NCI-H345 (cell line): Measurements from ENCODE around the gene NUDT3.
A peak's percentile ranks its signal among the peaks of the same experiment; 100 is the strongest.

Experiments used
- DNase-seq: peaks from one replicate; lab custom pipeline; 2025; lab: John Stamatoyannopoulos, UW

The NUDT3 gene

DNA sequence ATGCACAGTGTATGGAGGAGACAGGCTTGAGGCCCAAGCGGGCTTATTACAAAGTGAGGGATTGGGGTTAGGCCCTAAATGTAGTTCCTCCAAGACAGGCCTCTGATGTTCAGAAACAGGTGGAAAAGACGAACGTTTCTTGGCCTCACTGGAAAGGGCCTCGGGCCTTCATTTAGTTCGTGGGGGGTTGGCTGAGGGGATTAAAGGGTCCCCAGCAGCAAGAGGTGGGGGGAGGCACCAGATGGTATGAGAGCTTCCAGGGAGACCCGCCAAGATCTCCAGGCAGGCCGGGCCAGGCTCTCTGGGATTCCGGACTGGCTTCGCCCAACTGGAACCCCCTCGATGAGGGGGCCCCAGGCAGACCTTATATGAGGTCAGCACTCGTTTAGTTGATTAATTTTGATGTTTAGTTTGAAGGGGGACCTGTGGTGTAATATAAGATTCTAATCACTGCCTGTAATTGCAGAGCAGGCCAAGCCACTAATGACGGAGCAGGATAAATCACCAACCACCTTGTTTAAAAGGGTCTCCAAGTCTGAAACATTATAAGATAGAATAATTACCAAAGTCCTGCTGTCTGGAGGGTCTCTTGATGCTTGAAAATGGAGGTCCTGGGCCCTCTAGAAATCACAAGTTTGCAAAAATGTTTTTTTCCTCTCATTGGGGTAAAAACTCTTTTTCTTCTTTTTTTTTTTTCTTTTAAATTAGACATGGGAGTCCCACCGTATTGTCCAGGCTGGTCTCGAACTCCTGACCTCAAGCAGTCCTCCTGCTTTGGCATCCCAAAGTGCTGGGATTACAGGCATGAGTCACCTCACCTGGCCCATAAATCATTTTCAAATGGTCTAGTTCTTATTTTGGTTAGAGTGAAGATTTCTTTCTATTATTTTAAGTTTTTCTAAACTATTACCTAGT lies 153.6 kb downstream of the NUDT3 start:
- no peak for DNase-seq

GRCh38 chr6:34237722-34238584 lies 154.5 kb downstream of the NUDT3 start:
- DNase-seq, result peak; percentile 55

GRCh38 chr6:34237316-34237721 lies 155.2 kb downstream of the NUDT3 start:
- DNase-seq, result peak; percentile 53

DNA sequence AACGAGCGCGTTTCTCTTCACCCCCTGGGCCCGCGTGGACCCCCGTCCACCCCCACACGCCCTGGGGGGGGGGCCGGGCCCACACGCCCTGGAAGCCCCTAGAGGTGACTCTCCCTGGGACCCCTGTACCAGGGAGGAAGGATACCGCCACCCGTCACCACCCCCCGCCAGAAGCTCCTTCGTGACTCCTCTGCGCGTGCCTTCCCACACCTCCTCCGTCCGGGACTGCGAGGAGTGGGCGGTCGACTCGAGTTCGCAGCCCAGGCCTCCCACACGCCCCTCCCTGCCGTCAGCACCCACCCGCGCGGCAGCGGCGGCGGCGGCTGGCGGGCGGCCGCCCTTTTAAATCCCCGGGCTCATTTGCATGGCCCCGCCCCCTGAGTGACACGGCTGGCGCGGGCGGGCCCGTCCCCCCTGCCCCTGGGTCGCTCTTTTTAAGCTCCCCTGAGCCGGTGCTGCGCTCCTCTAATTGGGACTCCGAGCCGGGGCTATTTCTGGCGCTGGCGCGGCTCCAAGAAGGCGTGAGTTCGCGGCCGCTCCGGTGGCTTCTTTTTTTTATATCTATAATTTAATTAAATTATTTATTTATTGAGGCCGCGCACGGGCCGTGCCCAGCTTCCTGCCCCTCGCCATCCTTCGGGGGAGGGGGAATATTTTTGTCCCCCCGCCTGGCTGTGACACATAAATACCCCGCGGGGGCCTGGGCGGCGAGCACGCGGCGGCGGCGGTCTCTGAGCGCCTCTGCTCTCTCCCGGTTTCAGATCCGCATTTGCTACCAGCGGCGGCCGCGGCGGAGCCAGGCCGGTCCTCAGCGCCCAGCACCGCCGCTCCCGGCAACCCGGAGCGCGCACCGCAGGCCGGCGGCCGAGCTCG lies 155.8 kb downstream of the NUDT3 start, which contains the start of gene HMGA1:
HMGA1 (plus strand) TSS at position 431 of the 873 bp plus-strand sequence. CDS start 3,908 bp downstream, outside the sequence.
- DNase-seq, result peak; percentile 90

- DNase-seq, result no peak
Observed at GRCh38 chr6:34236131-34236442, 156.4 kb downstream of the NUDT3 start.

DNA sequence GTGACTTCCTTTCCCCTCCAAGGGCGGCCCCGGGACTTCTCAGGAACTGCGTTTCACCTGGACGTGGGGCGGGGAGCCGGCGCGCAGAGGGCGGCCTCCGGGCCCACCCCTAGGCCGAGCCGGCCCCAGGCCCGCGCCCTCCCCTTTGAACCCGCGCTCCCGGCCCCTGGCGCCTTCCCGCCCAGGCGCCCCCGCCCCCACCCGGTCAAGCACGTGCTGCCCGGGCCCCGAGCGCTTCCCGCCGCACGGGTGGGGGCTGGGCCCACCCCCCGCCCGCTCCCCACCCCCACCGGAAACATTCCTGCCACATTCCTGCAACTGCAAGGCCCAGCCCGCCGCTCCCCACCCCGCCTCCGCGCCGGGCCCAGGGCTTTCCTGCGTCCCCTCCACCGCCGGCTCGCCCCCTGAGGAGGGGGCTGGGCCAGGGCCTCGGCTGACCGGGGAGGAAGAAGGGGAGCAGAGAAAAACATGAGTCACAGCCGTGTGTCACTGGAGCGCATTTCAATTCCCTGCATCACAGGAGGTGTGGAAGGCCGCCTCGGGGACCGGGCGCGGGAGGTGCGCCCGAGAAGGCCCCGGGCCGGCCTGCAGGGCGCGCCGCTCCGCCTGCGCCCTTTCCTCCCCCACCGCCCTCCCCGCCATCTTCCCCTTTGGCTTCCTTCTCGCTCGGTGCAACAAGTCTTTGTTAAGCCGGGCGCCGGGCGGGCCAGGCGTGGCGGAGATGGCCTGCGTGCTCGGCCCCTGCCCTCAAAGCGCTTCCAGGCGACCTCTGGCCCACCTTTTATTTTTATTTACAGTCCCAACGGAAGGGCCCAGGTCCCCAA lies 156.9 kb downstream of the NUDT3 start:
- no peak for DNase-seq

DNA sequence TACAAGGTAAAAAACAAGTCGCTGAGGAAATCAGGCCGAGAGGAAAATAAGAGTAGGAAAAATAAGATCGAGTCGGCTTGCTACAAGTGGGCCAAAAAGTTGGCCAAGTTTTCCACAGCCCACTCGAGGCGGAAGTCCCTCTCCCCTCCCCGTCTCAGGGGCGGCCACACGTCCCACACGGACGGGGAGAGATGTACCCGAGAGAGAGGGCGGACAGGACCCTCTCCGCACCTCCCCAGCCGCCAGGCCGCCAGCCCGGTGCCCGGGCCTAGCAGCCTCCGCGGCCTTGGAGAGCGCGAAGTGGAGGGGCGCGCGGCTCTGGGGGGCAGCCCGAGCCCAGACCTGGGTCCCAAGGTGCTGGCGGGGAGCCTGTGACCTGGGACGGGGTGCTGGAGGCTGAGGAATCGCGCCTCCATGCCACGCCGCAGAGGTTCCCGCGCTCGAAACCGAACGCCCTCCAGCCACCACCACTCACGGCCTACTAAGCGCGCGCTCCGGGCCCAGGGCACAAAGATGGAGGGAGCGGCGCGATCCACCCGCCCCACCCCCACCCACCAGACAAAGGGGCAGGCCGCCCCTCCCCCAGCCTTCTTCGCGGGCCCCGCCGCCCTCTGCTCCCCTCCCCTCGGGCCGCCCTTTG lies 157.7 kb downstream of the NUDT3 start:
- no peak for DNase-seq

GRCh38 chr6:34233867-34234266 lies 158.6 kb downstream of the NUDT3 start:
- DNase-seq, result no peak

DNA sequence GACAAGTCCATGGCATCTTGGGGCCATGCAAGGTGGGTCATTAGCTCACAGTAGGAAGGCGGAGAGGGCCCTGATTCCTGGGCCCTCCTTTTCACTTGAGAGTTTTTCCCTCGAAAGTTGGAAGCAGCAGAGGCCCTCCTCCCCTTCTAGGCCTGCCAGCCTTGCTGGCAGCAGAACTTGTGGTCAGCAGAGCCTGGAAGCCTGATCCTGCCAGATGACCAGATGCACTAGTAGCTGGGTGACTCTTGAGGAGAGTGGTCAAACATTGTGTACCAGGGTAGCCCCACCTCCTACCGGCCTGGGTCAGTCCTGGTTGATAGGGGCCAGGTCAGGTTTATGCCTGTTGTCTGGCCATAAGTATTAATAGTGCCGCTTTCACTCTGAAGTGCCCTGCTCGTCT lies 159.6 kb downstream of the NUDT3 start:
- DNase-seq, result no peak

DNA sequence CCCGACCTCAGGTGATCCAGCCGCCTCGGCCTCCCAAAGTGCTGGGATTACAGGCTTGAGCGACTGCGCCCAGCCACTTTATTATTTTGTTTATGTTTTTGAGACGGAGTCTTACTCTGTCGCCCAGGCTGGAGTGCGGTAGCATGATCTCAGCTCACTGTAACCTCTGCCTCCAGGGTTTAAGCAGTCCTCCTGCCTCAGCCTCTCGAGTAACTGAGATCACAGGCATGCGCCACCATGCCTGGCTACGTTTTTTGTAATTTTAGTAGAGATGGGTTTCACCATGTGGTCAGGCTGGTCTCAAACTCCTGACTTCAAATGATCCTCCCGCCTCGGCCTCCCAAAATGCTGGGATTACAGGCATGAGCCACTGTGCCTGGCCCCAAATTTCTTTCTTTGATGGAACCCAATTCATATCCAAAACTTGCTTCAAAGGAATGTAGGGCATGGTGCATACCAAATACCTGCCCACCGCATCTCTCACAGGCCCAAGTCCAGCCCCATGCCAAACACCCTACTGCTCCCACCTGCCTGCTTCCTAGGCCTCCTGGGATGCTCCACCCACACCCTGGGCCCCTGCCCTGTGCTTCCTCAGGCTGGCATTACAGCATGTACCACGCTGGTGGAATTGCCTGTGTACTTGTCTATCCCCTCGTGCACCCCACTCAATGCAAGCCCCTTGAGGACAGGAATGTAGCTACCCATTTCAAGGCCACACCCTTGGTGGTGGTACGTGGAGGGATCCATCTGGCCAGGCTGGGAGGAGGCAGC lies 160.7 kb downstream of the NUDT3 start:
- no peak for DNase-seq

GRCh38 chr6:34230653-34231371 lies 161.7 kb downstream of the NUDT3 start:
- no peak for DNase-seq

- DNase-seq, result no peak
Observed at GRCh38 chr6:34229877-34230276, 162.6 kb downstream of the NUDT3 start.
